ENCODE measurements around the gene GDPD4.

The GDPD4 gene

GRCh38 chr11:77180346-77180745, 121.1 kb downstream of the GDPD4 start:
- in situ Hi-C loops (cut with MboI; ENCODE audit: low pct_unique_long_range_greater_than_20kb, low sequenced_read_pairs, unreplicated experiment), result no loop called here
- no peak for TF ChIP-seq CTCF (IDR thresholded peaks at IDR 0.05; ENCODE audit: extremely low read depth, insufficient read depth, missing control alignments)
- no peak for DNase-seq (ENCODE audit: low spot score)

GRCh38 chr11:77179681-77180080, 121.8 kb downstream of the GDPD4 start:
- no peak for TF ChIP-seq CTCF (IDR thresholded peaks at IDR 0.05; ENCODE audit: extremely low read depth, insufficient read depth, missing control alignments)
- DNase-seq (ENCODE audit: low spot score), result no peak
- in situ Hi-C loops (cut with MboI; ENCODE audit: low pct_unique_long_range_greater_than_20kb, low sequenced_read_pairs, unreplicated experiment), result no loop called here

- no peak for DNase-seq (ENCODE audit: low spot score)
- TF ChIP-seq CTCF (IDR thresholded peaks at IDR 0.05; ENCODE audit: extremely low read depth, insufficient read depth, missing control alignments), result no peak
- in situ Hi-C loops (cut with MboI; ENCODE audit: low pct_unique_long_range_greater_than_20kb, low sequenced_read_pairs, unreplicated experiment), result no loop called here
Measured at GRCh38 chr11:77179048-77179447, 122.4 kb downstream of the GDPD4 start.

- in situ Hi-C loops (cut with MboI; ENCODE audit: low pct_unique_long_range_greater_than_20kb, low sequenced_read_pairs, unreplicated experiment), result no loop called here
- DNase-seq (ENCODE audit: low spot score), result no peak
- no peak for TF ChIP-seq CTCF (IDR thresholded peaks at IDR 0.05; ENCODE audit: extremely low read depth, insufficient read depth, missing control alignments)
Measured at GRCh38 chr11:77178150-77178549, 123.3 kb downstream of the GDPD4 start.

GRCh38 chr11:77176996-77177395, 124.5 kb downstream of the GDPD4 start:
- in situ Hi-C loops (cut with MboI; ENCODE audit: low pct_unique_long_range_greater_than_20kb, low sequenced_read_pairs, unreplicated experiment), result no loop called here
- no peak for DNase-seq (ENCODE audit: low spot score)
- no peak for TF ChIP-seq CTCF (IDR thresholded peaks at IDR 0.05; ENCODE audit: extremely low read depth, insufficient read depth, missing control alignments)

- no peak for DNase-seq (ENCODE audit: low spot score)
- no peak for TF ChIP-seq CTCF (IDR thresholded peaks at IDR 0.05; ENCODE audit: extremely low read depth, insufficient read depth, missing control alignments)
- in situ Hi-C loops (cut with MboI; ENCODE audit: low pct_unique_long_range_greater_than_20kb, low sequenced_read_pairs, unreplicated experiment), result no loop called here
Measured at GRCh38 chr11:77175869-77176539, 125.5 kb downstream of the GDPD4 start.
